CD4-positive, alpha-beta T cell treated with Interleukin-4 for 4 hours (primary cell): Measurements from ENCODE around the gene HIVEP2.
A peak's percentile ranks its signal among the peaks of the same experiment; 100 is the strongest.

Experiments
- DNase-seq: peaks from one replicate; pipeline ENCODE4 v3.0.0-alpha.2; 2020

Gene HIVEP2

GRCh38 chr6:142857796-142858555 is 87.0 kb downstream of the HIVEP2 start:
- DNase-seq, result no peak

GRCh38 chr6:142857233-142857761 is 87.7 kb downstream of the HIVEP2 start:
- peak; percentile 79 for DNase-seq

- peak; percentile 71 for DNase-seq
These were observed 88.2 kb downstream of the HIVEP2 start for GRCh38 chr6:142856624-142857232.

GRCh38 chr6:142855893-142856623 is 88.9 kb downstream of the HIVEP2 start:
- DNase-seq, result no peak

GRCh38 chr6:142854589-142855488 is 90.1 kb downstream of the HIVEP2 start:
- DNase-seq, result no peak

GRCh38 chr6:142853244-142854180 is 91.5 kb downstream of the HIVEP2 start:
- DNase-seq, result no peak

- DNase-seq, result no peak
These were observed 93.4 kb downstream of the HIVEP2 start for GRCh38 chr6:142851601-142852000.

- peak; percentile 86 for DNase-seq
These were observed 94.1 kb downstream of the HIVEP2 start for GRCh38 chr6:142850679-142851423.

- DNase-seq, result no peak
These were observed 96.0 kb downstream of the HIVEP2 start for GRCh38 chr6:142848976-142849375.

- no peak for DNase-seq
These were observed 96.8 kb downstream of the HIVEP2 start for GRCh38 chr6:142848156-142848555.

GRCh38 chr6:142846883-142847287 is 98.1 kb downstream of the HIVEP2 start:
- no peak for DNase-seq

- peak; percentile 77 for DNase-seq
These were observed 98.5 kb downstream of the HIVEP2 start for GRCh38 chr6:142846459-142846831.

GRCh38 chr6:142845624-142846458 is 99.1 kb downstream of the HIVEP2 start:
- peak; percentile 66 for DNase-seq

- DNase-seq, result peak; percentile 83
These were observed 99.8 kb downstream of the HIVEP2 start for GRCh38 chr6:142845143-142845571.

- DNase-seq, result no peak
These were observed 100.8 kb downstream of the HIVEP2 start for GRCh38 chr6:142844065-142844755.

- no peak for DNase-seq
These were observed 101.6 kb downstream of the HIVEP2 start for GRCh38 chr6:142843361-142843760.

GRCh38 chr6:142842418-142843261 is 102.3 kb downstream of the HIVEP2 start:
- peak; percentile 94 for DNase-seq

GRCh38 chr6:142841915-142842314 is 103.1 kb downstream of the HIVEP2 start:
- DNase-seq, result no peak
